ENCODE measurements around the gene USP34.

Gene USP34

GRCh38 chr2:61376211-61376610, 94.7 kb downstream of the USP34 start:
- Histone ChIP-seq H3K4me3 (ENCODE audit: low read length) (no peak overlapping the region), H3K4me1 (ENCODE audit: control insufficient read depth, insufficient read depth, low read length) (no peaks in the 10 kb centered on the region), H3K27ac (ENCODE audit: low read depth, low read length) (no peak overlapping the region), H3K27me3 (ENCODE audit: control insufficient read depth, insufficient read depth, low read length) (no peaks in the 10 kb centered on the region), H3K36me3 (ENCODE audit: control insufficient read depth, insufficient read depth, low read length) (peaks cover 3% of the 10 kb centered on the region), H3K9ac (ENCODE audit: low read length) (no peak overlapping the region)

GRCh38 chr2:61371027-61371426, 99.9 kb downstream of the USP34 start:
- H3K4me1 ChIP-seq (ENCODE audit: control insufficient read depth, insufficient read depth, low read length), result no peaks in the 10 kb centered on the region

GRCh38 chr2:61368687-61369665, 101.9 kb downstream of the USP34 start:
- Histone ChIP-seq H3K36me3 (ENCODE audit: control insufficient read depth, insufficient read depth, low read length) (peaks cover 4% of the 10 kb centered on the region), H3K4me1 (ENCODE audit: control insufficient read depth, insufficient read depth, low read length) (no peaks in the 10 kb centered on the region), H3K27me3 (ENCODE audit: control insufficient read depth, insufficient read depth, low read length) (no peaks in the 10 kb centered on the region), H3K9ac (ENCODE audit: low read length) (no peak overlapping the region), H3K4me3 (ENCODE audit: low read length) (no peak overlapping the region), H3K27ac (ENCODE audit: low read depth, low read length) (no peak overlapping the region)

More at GRCh38 chr2:61371027-61371426, 99.9 kb downstream of the USP34 start:
- Histone ChIP-seq H3K9ac (ENCODE audit: low read length) (no peak overlapping the region), H3K27ac (ENCODE audit: low read depth, low read length) (no peak overlapping the region), H3K4me3 (ENCODE audit: low read length) (no peak overlapping the region), H3K27me3 (ENCODE audit: control insufficient read depth, insufficient read depth, low read length) (no peaks in the 10 kb centered on the region), H3K36me3 (ENCODE audit: control insufficient read depth, insufficient read depth, low read length) (peaks cover 2% of the 10 kb centered on the region)

- Histone ChIP-seq H3K4me3 (ENCODE audit: low read length) (no peak overlapping the region), H3K4me1 (ENCODE audit: control insufficient read depth, insufficient read depth, low read length) (no peaks in the 10 kb centered on the region), H3K27ac (ENCODE audit: low read depth, low read length) (no peak overlapping the region), H3K9ac (ENCODE audit: low read length) (no peak overlapping the region), H3K36me3 (ENCODE audit: control insufficient read depth, insufficient read depth, low read length) (peaks cover 4% of the 10 kb centered on the region), H3K27me3 (ENCODE audit: control insufficient read depth, insufficient read depth, low read length) (no peaks in the 10 kb centered on the region)
Measured at GRCh38 chr2:61367177-61367576, 103.7 kb downstream of the USP34 start.

- Histone ChIP-seq H3K36me3 (ENCODE audit: control insufficient read depth, insufficient read depth, low read length) (peaks cover 2% of the 10 kb centered on the region), H3K27me3 (ENCODE audit: control insufficient read depth, insufficient read depth, low read length) (no peaks in the 10 kb centered on the region), H3K4me1 (ENCODE audit: control insufficient read depth, insufficient read depth, low read length) (no peaks in the 10 kb centered on the region), H3K27ac (ENCODE audit: low read depth, low read length) (no peak overlapping the region), H3K9ac (ENCODE audit: low read length) (no peak overlapping the region), H3K4me3 (ENCODE audit: low read length) (no peak overlapping the region)
Measured at GRCh38 chr2:61363580-61363979, 107.3 kb downstream of the USP34 start.

GRCh38 chr2:61362873-61363272, 108.0 kb downstream of the USP34 start:
- H3K27ac ChIP-seq (ENCODE audit: low read depth, low read length), result no peak overlapping the region
- H3K9ac ChIP-seq (ENCODE audit: low read length), result no peak overlapping the region
- peaks cover 2% of the 10 kb centered on the region for H3K36me3 ChIP-seq (ENCODE audit: control insufficient read depth, insufficient read depth, low read length)
- H3K4me3 ChIP-seq (ENCODE audit: low read length), result no peak overlapping the region
- H3K27me3 ChIP-seq (ENCODE audit: control insufficient read depth, insufficient read depth, low read length), result no peaks in the 10 kb centered on the region
- H3K4me1 ChIP-seq (ENCODE audit: control insufficient read depth, insufficient read depth, low read length), result no peaks in the 10 kb centered on the region

GRCh38 chr2:61361068-61361467, 109.8 kb downstream of the USP34 start:
- Histone ChIP-seq H3K4me3 (ENCODE audit: low read length) (no peak overlapping the region), H3K36me3 (ENCODE audit: control insufficient read depth, insufficient read depth, low read length) (peaks cover 2% of the 10 kb centered on the region), H3K27me3 (ENCODE audit: control insufficient read depth, insufficient read depth, low read length) (no peaks in the 10 kb centered on the region), H3K4me1 (ENCODE audit: control insufficient read depth, insufficient read depth, low read length) (no peaks in the 10 kb centered on the region), H3K27ac (ENCODE audit: low read depth, low read length) (no peak overlapping the region), H3K9ac (ENCODE audit: low read length) (no peak overlapping the region)

- Histone ChIP-seq H3K4me1 (ENCODE audit: control insufficient read depth, insufficient read depth, low read length) (no peaks in the 10 kb centered on the region), H3K36me3 (ENCODE audit: control insufficient read depth, insufficient read depth, low read length) (peaks cover 7% of the 10 kb centered on the region), H3K27ac (ENCODE audit: low read depth, low read length) (no peak overlapping the region), H3K4me3 (ENCODE audit: low read length) (no peak overlapping the region), H3K27me3 (ENCODE audit: control insufficient read depth, insufficient read depth, low read length) (no peaks in the 10 kb centered on the region), H3K9ac (ENCODE audit: low read length) (no peak overlapping the region)
Measured at GRCh38 chr2:61359058-61359457, 111.8 kb downstream of the USP34 start.

GRCh38 chr2:61357681-61358080, 113.2 kb downstream of the USP34 start:
- Histone ChIP-seq H3K27ac (ENCODE audit: low read depth, low read length) (no peak overlapping the region), H3K27me3 (ENCODE audit: control insufficient read depth, insufficient read depth, low read length) (no peaks in the 10 kb centered on the region), H3K9ac (ENCODE audit: low read length) (no peak overlapping the region), H3K36me3 (ENCODE audit: control insufficient read depth, insufficient read depth, low read length) (peaks cover 10% of the 10 kb centered on the region), H3K4me1 (ENCODE audit: control insufficient read depth, insufficient read depth, low read length) (no peaks in the 10 kb centered on the region), H3K4me3 (ENCODE audit: low read length) (no peak overlapping the region)

- Histone ChIP-seq H3K27ac (ENCODE audit: low read depth, low read length) (no peak overlapping the region), H3K9ac (ENCODE audit: low read length) (no peak overlapping the region), H3K4me3 (ENCODE audit: low read length) (no peak overlapping the region)
Measured at GRCh38 chr2:61356958-61357350, 113.9 kb downstream of the USP34 start.

GRCh38 chr2:61356261-61356957, 114.5 kb downstream of the USP34 start:
- Histone ChIP-seq H3K4me1 (ENCODE audit: control insufficient read depth, insufficient read depth, low read length) (no peaks in the 10 kb centered on the region), H3K9ac (ENCODE audit: low read length) (no peak overlapping the region), H3K27me3 (ENCODE audit: control insufficient read depth, insufficient read depth, low read length) (no peaks in the 10 kb centered on the region), H3K36me3 (ENCODE audit: control insufficient read depth, insufficient read depth, low read length) (peaks cover 12% of the 10 kb centered on the region), H3K4me3 (ENCODE audit: low read length) (no peak overlapping the region), H3K27ac (ENCODE audit: low read depth, low read length) (no peak overlapping the region)

More at GRCh38 chr2:61356958-61357350, 113.9 kb downstream of the USP34 start:
- no peaks in the 10 kb centered on the region for H3K4me1 ChIP-seq (ENCODE audit: control insufficient read depth, insufficient read depth, low read length)
- peaks cover 12% of the 10 kb centered on the region for H3K36me3 ChIP-seq (ENCODE audit: control insufficient read depth, insufficient read depth, low read length)
- H3K27me3 ChIP-seq (ENCODE audit: control insufficient read depth, insufficient read depth, low read length), result no peaks in the 10 kb centered on the region

GRCh38 chr2:61354543-61355197, 116.2 kb downstream of the USP34 start:
- H3K27ac ChIP-seq (ENCODE audit: low read depth, low read length), result no peak overlapping the region
- no peak overlapping the region for H3K9ac ChIP-seq (ENCODE audit: low read length)
- H3K4me1 ChIP-seq (ENCODE audit: control insufficient read depth, insufficient read depth, low read length), result no peaks in the 10 kb centered on the region
- no peak overlapping the region for H3K4me3 ChIP-seq (ENCODE audit: low read length)
- H3K36me3 ChIP-seq (ENCODE audit: control insufficient read depth, insufficient read depth, low read length), result peaks cover 12% of the 10 kb centered on the region
- H3K27me3 ChIP-seq (ENCODE audit: control insufficient read depth, insufficient read depth, low read length), result no peaks in the 10 kb centered on the region
